ENCODE data around the gene MYOM1.
"Not testable (repeated sequence)": the region's sequence is repeated elsewhere in the genome, so short reads cannot be mapped to it uniquely, and the experiment has no call there.

The MYOM1 gene

GRCh38 chr18:3073353-3073752, 146.4 kb downstream of the MYOM1 start:
- DNase-seq: not testable (repeated sequence)

GRCh38 chr18:3071676-3072075, 148.1 kb downstream of the MYOM1 start:
- no peak for DNase-seq

GRCh38 chr18:3069671-3070433, 149.9 kb downstream of the MYOM1 start:
- no peak for DNase-seq

- no peak for DNase-seq
Observed at GRCh38 chr18:3067722-3068121, 152.0 kb downstream of the MYOM1 start.

- no peak for DNase-seq
Observed at GRCh38 chr18:3067165-3067661, 152.6 kb downstream of the MYOM1 start.

GRCh38 chr18:3066341-3067110, 153.2 kb downstream of the MYOM1 start:
- no peak for DNase-seq

- DNase-seq: not testable (repeated sequence)
Observed at GRCh38 chr18:3063766-3064165, 156.0 kb downstream of the MYOM1 start.

GRCh38 chr18:3062798-3063680, 156.7 kb downstream of the MYOM1 start:
- DNase-seq: peak; percentile 75

GRCh38 chr18:3061581-3062312, 158.0 kb downstream of the MYOM1 start:
- DNase-seq: peak; percentile 34

GRCh38 chr18:3060667-3061580, 158.8 kb downstream of the MYOM1 start:
- peak; percentile 49 for DNase-seq

- no peak for DNase-seq
Observed at GRCh38 chr18:3059272-3059671, 160.5 kb downstream of the MYOM1 start.

- no peak for DNase-seq
Observed at GRCh38 chr18:3058328-3059191, 161.2 kb downstream of the MYOM1 start.

GRCh38 chr18:3057526-3057925, 162.2 kb downstream of the MYOM1 start:
- DNase-seq: no peak

- no peak for DNase-seq
Observed at GRCh38 chr18:3056311-3056710, 163.5 kb downstream of the MYOM1 start.

GRCh38 chr18:3055816-3056215, 164.0 kb downstream of the MYOM1 start:
- no peak for DNase-seq

GRCh38 chr18:3055186-3055728, 164.5 kb downstream of the MYOM1 start:
- DNase-seq: no peak

GRCh38 chr18:3054780-3055179, 165.0 kb downstream of the MYOM1 start:
- no peak for DNase-seq

GRCh38 chr18:3054214-3054613, 165.6 kb downstream of the MYOM1 start:
- DNase-seq: no peak

GRCh38 chr18:3053081-3053480, 166.7 kb downstream of the MYOM1 start:
- DNase-seq: no peak

- DNase-seq: no peak
Observed at GRCh38 chr18:3052411-3052758, 167.4 kb downstream of the MYOM1 start.

Data from stimulated activated CD4-positive, alpha-beta T cell treated with anti-CD3 and anti-CD28 coated beads, Interleukin-4, amount 100 ng/mL, for 1 hour (primary cell).